HEK293 (cell line): Measurements from ENCODE around the gene DISC1.

Experiments used
- CTCF ChIA-PET: fragments of 350-600 bp; formaldehyde crosslinking; extraction: SDS; loops from one replicate; lab custom pipeline; 2021; ENCODE audit warnings: antibody characterized with exemption; lab: Yijun Ruan, JAX
- POLR2A ChIA-PET: fragments of 300-600 bp; formaldehyde crosslinking; extraction: SDS; loops from one replicate; lab custom pipeline; 2020; ENCODE audit warnings: antibody characterized with exemption, inconsistent platforms; lab: Yijun Ruan, JAX
- H3K27ac ChIP-seq: fragments of 200-500 bp; sonication (Bioruptor generic); 2 replicates; pipeline ENCODE4 v1.5.1; 2014; ENCODE audit warnings: low read depth, low read length, control low read depth, inconsistent platforms; ENCODE audit errors: extremely low read depth
- H3K36me3 ChIP-seq, 2 experiments: fragments of 200-500 bp in 1 of 2; sonication (Bioruptor generic) in 1 of 2; 1 replicate in 1 of 2; 2 replicates in 1 of 2; pipeline ENCODE4 v1.5.1; 2014 to 2017; ENCODE audit warnings: inconsistent platforms in 2 of 2, low read length in 2 of 2; ENCODE audit not compliant: control insufficient read depth in 2 of 2, insufficient read depth in 1 of 2
- H3K4me1 ChIP-seq: fragments of 200-500 bp; sonication (Bioruptor generic); 2 replicates; pipeline ENCODE4 v1.5.1; 2014; ENCODE audit warnings: mild to moderate bottlenecking, low read length, inconsistent platforms; ENCODE audit not compliant: control insufficient read depth, insufficient read depth
- H3K4me3 ChIP-seq: 2 replicates; pipeline ENCODE4 v1.5.1; 2011; ENCODE audit warnings: low read depth, mild to moderate bottlenecking, control low read depth, low read length, moderate library complexity
- H3K9me3 ChIP-seq: fragments of 200-500 bp; sonication (Bioruptor generic); 2 replicates; pipeline ENCODE4 v1.5.1; 2014; ENCODE audit warnings: low read depth, low read length, inconsistent platforms; ENCODE audit not compliant: control insufficient read depth, insufficient read depth
- AEBP2 ChIP-seq: fragments of 450-650 bp; formaldehyde crosslinking; IDR thresholded peaks from 2 replicates; pipeline ENCODE4 v1.5.1; 2016; ENCODE audit warnings: missing biosample characterization, missing genetic modification characterization, borderline replicate concordance
- PRDM1 ChIP-seq: fragments of 450-650 bp; formaldehyde crosslinking; IDR thresholded peaks from 2 replicates; pipeline ENCODE4; 2016; ENCODE audit warnings: missing biosample characterization, missing genetic modification characterization
- SCRT2 ChIP-seq: fragments of 450-650 bp; formaldehyde crosslinking; IDR thresholded peaks from 2 replicates; pipeline ENCODE4 v1.5.1; 2016; ENCODE audit warnings: missing biosample characterization, missing genetic modification characterization
- ZBTB1 ChIP-seq: fragments of 450-650 bp; formaldehyde crosslinking; IDR thresholded peaks from 2 replicates; pipeline ENCODE4 v1.5.1; 2016; ENCODE audit warnings: missing biosample characterization, missing genetic modification characterization
- ZBTB11 ChIP-seq: fragments of 450-650 bp; formaldehyde crosslinking; conservative IDR thresholded peaks from 2 replicates; pipeline ENCODE4 v1.5.1; 2016; ENCODE audit warnings: low read depth, missing biosample characterization, missing genetic modification characterization
- ZNF10 ChIP-seq: fragments of 450-650 bp; formaldehyde crosslinking; IDR thresholded peaks from 2 replicates; pipeline ENCODE4 v1.5.1; 2017; ENCODE audit warnings: missing biosample characterization, missing genetic modification characterization
- ZNF473 ChIP-seq: fragments of 450-650 bp; formaldehyde crosslinking; IDR thresholded peaks from 2 replicates; pipeline ENCODE4 v1.5.1; 2017; ENCODE audit warnings: missing biosample characterization, missing genetic modification characterization
- ZNF521 ChIP-seq: fragments of 450-650 bp; formaldehyde crosslinking; IDR thresholded peaks from 2 replicates; pipeline ENCODE4 v1.5.1; 2017; ENCODE audit warnings: missing biosample characterization, mild to moderate bottlenecking, missing genetic modification characterization
- ZNF549 ChIP-seq: fragments of 450-650 bp; IDR thresholded peaks from 2 replicates; pipeline ENCODE4 v1.5.1; 2018; ENCODE audit warnings: missing biosample characterization, missing genetic modification characterization, mild to moderate bottlenecking, inconsistent platforms, moderate library complexity
- ZNF785 ChIP-seq: fragments of 450-650 bp; formaldehyde crosslinking; IDR thresholded peaks from 2 replicates; pipeline ENCODE4 v1.5.1; 2016; ENCODE audit warnings: missing biosample characterization, missing genetic modification characterization
- ZNF837 ChIP-seq: fragments of 450-650 bp; formaldehyde crosslinking; IDR thresholded peaks from 2 replicates; pipeline ENCODE4 v1.5.1; 2016; ENCODE audit warnings: missing biosample characterization, missing genetic modification characterization
- ZSCAN4 ChIP-seq: fragments of 450-650 bp; formaldehyde crosslinking; IDR thresholded peaks from 2 replicates; pipeline ENCODE4 v1.5.1; 2017; ENCODE audit warnings: missing biosample characterization, missing genetic modification characterization
- TF ChIP-seq, protein P1 (sequence below): fragments of 450-650 bp; formaldehyde crosslinking; IDR thresholded peaks from 2 replicates; pipeline ENCODE4 v1.5.1; 2016; ENCODE audit warnings: missing biosample characterization, missing genetic modification characterization
- TF ChIP-seq, protein P2 (sequence below): fragments of 450-650 bp; formaldehyde crosslinking; IDR thresholded peaks from 2 replicates; pipeline ENCODE4 v1.5.1; 2016; ENCODE audit warnings: missing biosample characterization, missing genetic modification characterization
- TF ChIP-seq, protein P3 (sequence below): fragments of 450-650 bp; formaldehyde crosslinking; IDR thresholded peaks from 2 replicates; pipeline ENCODE4 v1.5.1; 2016; ENCODE audit warnings: missing biosample characterization, missing genetic modification characterization
- TF ChIP-seq, protein P4 (sequence below): fragments of 450-650 bp; formaldehyde crosslinking; IDR thresholded peaks from 2 replicates; pipeline ENCODE4 v1.5.1; 2016; ENCODE audit warnings: missing biosample characterization, missing genetic modification characterization, borderline replicate concordance

Gene DISC1

GRCh38 chr1:231776757-231777062 is 150.1 kb downstream of the DISC1 start:
- Histone ChIP-seq H3K9me3 (no peaks in the 10 kb centered on the region), H3K27ac (no peak overlapping the region), H3K4me3 (no peak overlapping the region), H3K4me1 (peaks cover 8% of the 10 kb centered on the region), H3K36me3 (peaks cover 0 to 2% of the 10 kb centered on the region in 2 experiments; a peak in 2 of 3 replicates)
- TF ChIP-seq ZBTB1 (tag by site-specific recombination): no peak
- TF ChIP-seq AEBP2 (tag by site-specific recombination): no peak
- TF ChIP-seq SCRT2 (tag by site-specific recombination): no peak
- no peak for TF ChIP-seq ZNF10 (tag by site-specific recombination)
- no peak for TF ChIP-seq ZNF837 (tag by site-specific recombination)
- TF ChIP-seq, protein P1, sequence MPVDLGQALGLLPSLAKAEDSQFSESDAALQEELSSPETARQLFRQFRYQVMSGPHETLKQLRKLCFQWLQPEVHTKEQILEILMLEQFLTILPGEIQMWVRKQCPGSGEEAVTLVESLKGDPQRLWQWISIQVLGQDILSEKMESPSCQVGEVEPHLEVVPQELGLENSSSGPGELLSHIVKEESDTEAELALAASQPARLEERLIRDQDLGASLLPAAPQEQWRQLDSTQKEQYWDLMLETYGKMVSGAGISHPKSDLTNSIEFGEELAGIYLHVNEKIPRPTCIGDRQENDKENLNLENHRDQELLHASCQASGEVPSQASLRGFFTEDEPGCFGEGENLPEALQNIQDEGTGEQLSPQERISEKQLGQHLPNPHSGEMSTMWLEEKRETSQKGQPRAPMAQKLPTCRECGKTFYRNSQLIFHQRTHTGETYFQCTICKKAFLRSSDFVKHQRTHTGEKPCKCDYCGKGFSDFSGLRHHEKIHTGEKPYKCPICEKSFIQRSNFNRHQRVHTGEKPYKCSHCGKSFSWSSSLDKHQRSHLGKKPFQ (tag by site-specific recombination): no peak
- no peak for TF ChIP-seq ZNF521 (tag by site-specific recombination)
- TF ChIP-seq, protein P2, sequence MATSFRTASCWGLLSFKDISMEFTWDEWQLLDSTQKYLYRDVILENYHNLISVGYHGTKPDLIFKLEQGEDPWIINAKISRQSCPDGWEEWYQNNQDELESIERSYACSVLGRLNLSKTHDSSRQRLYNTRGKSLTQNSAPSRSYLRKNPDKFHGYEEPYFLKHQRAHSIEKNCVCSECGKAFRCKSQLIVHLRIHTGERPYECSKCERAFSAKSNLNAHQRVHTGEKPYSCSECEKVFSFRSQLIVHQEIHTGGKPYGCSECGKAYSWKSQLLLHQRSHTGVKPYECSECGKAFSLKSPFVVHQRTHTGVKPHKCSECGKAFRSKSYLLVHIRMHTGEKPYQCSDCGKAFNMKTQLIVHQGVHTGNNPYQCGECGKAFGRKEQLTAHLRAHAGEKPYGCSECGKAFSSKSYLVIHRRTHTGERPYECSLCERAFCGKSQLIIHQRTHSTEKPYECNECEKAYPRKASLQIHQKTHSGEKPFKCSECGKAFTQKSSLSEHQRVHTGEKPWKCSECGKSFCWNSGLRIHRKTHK (tag by site-specific recombination): no peak
- TF ChIP-seq ZNF785 (tag by site-specific recombination): no peak
- TF ChIP-seq, protein P3, sequence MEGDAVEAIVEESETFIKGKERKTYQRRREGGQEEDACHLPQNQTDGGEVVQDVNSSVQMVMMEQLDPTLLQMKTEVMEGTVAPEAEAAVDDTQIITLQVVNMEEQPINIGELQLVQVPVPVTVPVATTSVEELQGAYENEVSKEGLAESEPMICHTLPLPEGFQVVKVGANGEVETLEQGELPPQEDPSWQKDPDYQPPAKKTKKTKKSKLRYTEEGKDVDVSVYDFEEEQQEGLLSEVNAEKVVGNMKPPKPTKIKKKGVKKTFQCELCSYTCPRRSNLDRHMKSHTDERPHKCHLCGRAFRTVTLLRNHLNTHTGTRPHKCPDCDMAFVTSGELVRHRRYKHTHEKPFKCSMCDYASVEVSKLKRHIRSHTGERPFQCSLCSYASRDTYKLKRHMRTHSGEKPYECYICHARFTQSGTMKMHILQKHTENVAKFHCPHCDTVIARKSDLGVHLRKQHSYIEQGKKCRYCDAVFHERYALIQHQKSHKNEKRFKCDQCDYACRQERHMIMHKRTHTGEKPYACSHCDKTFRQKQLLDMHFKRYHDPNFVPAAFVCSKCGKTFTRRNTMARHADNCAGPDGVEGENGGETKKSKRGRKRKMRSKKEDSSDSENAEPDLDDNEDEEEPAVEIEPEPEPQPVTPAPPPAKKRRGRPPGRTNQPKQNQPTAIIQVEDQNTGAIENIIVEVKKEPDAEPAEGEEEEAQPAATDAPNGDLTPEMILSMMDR (tag by site-specific recombination): no peak
- TF ChIP-seq, protein P4, sequence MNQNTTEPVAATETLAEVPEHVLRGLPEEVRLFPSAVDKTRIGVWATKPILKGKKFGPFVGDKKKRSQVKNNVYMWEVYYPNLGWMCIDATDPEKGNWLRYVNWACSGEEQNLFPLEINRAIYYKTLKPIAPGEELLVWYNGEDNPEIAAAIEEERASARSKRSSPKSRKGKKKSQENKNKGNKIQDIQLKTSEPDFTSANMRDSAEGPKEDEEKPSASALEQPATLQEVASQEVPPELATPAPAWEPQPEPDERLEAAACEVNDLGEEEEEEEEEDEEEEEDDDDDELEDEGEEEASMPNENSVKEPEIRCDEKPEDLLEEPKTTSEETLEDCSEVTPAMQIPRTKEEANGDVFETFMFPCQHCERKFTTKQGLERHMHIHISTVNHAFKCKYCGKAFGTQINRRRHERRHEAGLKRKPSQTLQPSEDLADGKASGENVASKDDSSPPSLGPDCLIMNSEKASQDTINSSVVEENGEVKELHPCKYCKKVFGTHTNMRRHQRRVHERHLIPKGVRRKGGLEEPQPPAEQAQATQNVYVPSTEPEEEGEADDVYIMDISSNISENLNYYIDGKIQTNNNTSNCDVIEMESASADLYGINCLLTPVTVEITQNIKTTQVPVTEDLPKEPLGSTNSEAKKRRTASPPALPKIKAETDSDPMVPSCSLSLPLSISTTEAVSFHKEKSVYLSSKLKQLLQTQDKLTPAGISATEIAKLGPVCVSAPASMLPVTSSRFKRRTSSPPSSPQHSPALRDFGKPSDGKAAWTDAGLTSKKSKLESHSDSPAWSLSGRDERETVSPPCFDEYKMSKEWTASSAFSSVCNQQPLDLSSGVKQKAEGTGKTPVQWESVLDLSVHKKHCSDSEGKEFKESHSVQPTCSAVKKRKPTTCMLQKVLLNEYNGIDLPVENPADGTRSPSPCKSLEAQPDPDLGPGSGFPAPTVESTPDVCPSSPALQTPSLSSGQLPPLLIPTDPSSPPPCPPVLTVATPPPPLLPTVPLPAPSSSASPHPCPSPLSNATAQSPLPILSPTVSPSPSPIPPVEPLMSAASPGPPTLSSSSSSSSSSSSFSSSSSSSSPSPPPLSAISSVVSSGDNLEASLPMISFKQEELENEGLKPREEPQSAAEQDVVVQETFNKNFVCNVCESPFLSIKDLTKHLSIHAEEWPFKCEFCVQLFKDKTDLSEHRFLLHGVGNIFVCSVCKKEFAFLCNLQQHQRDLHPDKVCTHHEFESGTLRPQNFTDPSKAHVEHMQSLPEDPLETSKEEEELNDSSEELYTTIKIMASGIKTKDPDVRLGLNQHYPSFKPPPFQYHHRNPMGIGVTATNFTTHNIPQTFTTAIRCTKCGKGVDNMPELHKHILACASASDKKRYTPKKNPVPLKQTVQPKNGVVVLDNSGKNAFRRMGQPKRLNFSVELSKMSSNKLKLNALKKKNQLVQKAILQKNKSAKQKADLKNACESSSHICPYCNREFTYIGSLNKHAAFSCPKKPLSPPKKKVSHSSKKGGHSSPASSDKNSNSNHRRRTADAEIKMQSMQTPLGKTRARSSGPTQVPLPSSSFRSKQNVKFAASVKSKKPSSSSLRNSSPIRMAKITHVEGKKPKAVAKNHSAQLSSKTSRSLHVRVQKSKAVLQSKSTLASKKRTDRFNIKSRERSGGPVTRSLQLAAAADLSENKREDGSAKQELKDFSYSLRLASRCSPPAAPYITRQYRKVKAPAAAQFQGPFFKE: no peak
- no peak for TF ChIP-seq ZNF473 (tag by site-specific recombination)
- TF ChIP-seq ZSCAN4 (tag by site-specific recombination): no peak
- TF ChIP-seq PRDM1 (tag by site-specific recombination): no peak
- no peak for TF ChIP-seq ZNF549 (tag by site-specific recombination)
- TF ChIP-seq ZBTB11 (tag by site-specific recombination): no peak
- POLR2A ChIA-PET: no interaction called here
- CTCF ChIA-PET: interaction anchor here (1.5 to 3.7 kb wide), 3 partner anchors 10 to 30 kb away, joined by 4 to 28 read pairs (median 14); no protein-coding TSS in a partner anchor
